ENCODE data around the gene ATF6.
"Not testable (repeated sequence)": the region's sequence is repeated elsewhere in the genome, so short reads cannot be mapped to it uniquely, and the experiment has no call there.

The ATF6 gene, protein sequence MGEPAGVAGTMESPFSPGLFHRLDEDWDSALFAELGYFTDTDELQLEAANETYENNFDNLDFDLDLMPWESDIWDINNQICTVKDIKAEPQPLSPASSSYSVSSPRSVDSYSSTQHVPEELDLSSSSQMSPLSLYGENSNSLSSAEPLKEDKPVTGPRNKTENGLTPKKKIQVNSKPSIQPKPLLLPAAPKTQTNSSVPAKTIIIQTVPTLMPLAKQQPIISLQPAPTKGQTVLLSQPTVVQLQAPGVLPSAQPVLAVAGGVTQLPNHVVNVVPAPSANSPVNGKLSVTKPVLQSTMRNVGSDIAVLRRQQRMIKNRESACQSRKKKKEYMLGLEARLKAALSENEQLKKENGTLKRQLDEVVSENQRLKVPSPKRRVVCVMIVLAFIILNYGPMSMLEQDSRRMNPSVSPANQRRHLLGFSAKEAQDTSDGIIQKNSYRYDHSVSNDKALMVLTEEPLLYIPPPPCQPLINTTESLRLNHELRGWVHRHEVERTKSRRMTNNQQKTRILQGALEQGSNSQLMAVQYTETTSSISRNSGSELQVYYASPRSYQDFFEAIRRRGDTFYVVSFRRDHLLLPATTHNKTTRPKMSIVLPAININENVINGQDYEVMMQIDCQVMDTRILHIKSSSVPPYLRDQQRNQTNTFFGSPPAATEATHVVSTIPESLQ

DNA sequence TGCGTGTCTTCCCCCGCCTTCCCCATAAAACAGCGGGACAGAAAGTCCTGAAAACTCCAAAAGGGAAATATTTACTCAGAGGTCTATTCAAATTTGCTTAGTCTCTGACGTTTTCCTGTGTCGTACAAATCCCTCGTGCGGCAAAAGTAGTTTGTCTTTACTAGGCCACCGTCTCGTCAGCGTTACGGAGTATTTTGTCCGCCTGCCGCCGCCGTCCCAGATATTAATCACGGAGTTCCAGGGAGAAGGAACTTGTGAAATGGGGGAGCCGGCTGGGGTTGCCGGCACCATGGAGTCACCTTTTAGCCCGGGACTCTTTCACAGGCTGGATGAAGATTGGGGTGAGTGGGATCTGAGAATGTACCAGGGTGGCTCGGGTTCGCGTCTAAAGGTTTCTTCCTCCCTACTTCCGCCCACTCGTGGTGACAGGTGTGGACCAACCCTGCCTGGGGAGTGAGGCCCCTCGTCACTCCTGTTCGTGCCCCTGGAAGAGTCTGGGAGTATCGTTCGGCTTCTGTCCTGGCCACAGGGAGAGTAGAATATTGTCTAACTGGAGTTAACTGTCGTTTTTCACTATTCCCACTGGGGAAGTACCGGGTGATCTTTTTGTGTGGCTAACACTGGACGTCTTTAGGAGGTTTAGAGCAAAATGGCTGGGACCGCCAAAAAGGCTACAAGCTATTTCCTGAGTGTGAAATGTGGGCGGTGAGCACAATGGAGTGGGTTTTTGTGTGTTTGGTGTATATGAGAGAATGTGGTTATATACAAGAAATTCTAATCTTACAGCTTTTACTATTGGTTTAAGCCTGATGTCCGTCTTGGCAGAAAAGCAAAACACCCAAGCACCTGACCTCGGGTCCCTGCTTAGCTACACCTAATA, at the start of gene ATF6:
Gene ATF6 (plus strand): TSS at position 219 of the 880 bp plus-strand sequence. CDS start 41 bp downstream, at position 260.
- peak; percentile 93 for DNase-seq (ENCODE audit: low spot score)

- DNase-seq (ENCODE audit: low spot score): peak; percentile 93
Measured at GRCh38 chr1:161718559-161719324, 47.4 kb upstream of the ATF6 start.

DNA sequence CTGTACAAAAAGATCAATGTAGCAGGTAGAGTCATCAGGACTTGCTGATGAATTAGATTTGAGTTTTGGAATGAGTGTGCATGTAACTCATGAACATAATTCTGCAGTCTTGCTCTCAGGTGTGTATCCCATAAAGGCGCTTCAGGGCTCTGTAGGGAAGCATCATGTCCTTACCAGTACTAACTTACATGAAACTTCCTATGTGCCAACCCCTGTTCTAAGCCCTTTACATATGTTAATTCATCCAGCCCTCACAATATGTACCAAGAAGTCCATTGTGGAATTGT, 46.9 kb upstream of the ATF6 start:
- DNase-seq (ENCODE audit: low spot score): no peak

- DNase-seq (ENCODE audit: low spot score): peak; percentile 39
Measured at GRCh38 chr1:161720422-161720821, 45.7 kb upstream of the ATF6 start.

DNA sequence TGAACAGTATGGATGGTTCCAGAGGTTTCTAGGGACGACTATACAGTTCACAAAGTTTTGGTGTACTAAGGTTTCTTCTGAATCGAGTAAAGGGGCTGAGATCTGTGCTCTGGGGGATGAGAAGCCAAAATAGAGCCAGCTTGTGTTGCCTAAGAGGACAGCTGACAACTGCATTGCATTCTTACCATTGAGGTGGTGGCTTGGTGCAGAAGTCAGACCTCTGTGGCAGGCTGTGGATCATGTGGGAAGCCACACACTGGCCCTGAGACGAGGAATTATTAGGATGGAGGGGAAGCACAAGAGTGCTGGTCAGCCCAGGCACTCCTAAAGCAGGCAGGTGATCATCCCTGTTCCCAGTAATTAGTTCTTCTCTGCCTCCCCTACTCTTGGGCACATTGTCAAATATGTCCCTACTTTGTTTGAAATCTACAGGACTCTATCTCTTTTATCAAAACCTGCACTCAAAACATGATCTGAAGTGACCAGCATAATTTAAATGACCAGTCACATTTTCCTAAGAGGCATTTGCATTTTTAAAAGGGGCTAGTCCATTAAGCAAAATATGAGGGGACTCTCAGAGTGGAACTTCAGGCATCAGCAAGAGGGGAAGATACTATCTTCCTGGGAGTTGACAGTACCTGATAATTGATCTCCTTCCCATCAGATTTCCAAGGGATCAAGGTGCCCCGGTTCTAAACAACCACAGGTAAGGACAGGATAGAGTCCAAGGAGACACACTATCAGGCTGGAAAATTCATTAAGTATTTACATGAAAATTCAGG, 45.0 kb upstream of the ATF6 start, which contains the start of gene FCRLB:
Gene FCRLB (plus strand): TSS at position 589 of the 782 bp plus-strand sequence. CDS start 1,129 bp downstream, outside the sequence.
- no peak for DNase-seq (ENCODE audit: low spot score)

DNA sequence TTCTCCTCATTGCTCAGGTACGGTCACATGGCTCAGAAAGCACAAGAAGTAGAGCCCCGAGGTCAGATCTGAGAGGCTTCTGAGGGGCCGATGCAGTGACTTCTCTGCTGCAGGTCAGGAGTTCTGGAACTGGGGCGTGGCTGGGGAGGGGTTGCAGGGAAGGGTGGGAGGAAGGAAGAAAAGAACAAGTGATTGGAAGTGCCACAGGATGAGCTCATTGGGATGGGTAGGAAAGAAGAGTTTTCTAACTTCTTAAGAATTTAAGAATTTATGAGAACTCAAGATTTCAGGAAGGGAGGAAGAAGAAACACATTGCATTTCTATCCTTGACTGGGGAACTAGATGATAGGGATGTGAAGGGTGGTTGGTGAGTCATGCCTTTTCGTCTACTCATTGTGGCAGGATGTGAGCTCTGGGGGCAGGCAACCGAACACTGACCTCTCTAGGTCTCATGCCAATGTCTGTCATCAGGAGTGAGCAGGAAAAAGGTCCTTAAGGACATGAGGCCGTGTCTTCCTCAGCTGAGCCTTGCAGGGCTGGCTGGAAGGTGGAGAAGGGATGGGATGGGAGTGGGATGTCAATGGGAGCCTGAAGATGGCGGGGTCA, 44.3 kb upstream of the ATF6 start:
- no peak for DNase-seq (ENCODE audit: low spot score)

- DNase-seq (ENCODE audit: low spot score): no peak
Measured at GRCh38 chr1:161722406-161722805, 43.7 kb upstream of the ATF6 start.

GRCh38 chr1:161723459-161724141, 42.5 kb upstream of the ATF6 start:
- no peak for DNase-seq (ENCODE audit: low spot score)

DNA sequence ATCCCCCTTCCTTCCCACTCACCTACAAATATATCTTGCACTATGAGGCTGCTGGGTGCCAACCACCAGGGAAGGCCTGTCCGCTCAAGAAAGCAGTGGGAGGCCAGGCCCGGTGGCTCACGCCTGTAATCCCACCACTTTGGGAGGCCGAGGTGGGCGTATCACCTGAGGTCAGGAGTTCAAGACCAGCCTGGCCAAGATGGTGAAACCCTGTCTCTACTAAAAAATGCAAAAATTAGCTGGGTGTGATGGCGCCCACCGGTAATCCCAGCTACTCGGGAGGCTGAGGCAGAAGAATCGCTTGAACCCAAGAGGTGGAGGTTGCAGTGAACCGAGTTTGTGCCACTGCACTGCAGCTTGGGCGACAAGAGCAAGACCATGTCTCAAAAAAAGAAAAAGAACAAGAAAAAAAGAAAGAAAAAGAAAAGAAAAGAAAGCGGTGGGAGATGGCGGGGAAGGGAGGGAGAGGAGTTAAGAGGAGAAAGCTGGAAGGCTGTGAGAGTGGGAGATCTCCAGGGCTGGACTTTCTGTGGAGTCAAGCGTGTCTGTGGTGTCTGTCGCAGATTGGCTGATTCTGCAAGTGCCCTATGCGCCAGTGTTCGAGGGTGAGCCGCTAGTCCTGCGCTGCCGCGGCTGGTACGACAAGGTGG, 40.7 kb upstream of the ATF6 start:
- not testable (repeated sequence) for DNase-seq (ENCODE audit: low spot score)

DNA sequence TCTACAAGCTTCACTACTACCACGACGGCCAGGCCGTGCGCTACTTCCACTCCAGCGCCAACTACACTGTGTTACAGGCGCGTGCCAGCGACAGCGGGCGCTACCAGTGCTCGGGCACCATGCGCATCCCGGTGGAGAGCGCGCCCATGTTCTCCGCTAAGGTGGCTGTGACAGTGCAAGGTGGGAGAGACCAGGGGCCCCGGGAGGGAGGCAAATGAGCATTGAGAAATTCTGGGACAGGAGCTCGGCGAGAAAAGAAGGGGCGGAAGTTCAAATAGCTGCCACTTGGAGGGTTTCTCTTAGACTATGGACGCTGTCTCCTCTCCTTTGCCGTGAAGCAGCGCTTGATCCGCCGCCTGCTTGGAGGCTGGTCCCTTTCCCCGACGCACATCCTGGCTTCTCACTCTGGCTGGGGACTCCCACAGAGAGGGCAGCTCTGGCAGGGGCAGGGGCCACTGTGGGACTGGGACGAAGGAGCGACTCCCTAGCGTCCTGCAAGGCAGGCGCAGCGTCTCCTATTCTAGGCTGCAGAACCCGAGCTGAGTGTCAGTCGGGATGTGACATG, 40.1 kb upstream of the ATF6 start:
- peak; percentile 73 for DNase-seq (ENCODE audit: low spot score)

- DNase-seq (ENCODE audit: low spot score): peak; percentile 86
Measured at GRCh38 chr1:161726473-161727255, 39.5 kb upstream of the ATF6 start.

- DNase-seq (ENCODE audit: low spot score): peak; percentile 67
Measured at GRCh38 chr1:161727256-161727924, 38.7 kb upstream of the ATF6 start.

DNA sequence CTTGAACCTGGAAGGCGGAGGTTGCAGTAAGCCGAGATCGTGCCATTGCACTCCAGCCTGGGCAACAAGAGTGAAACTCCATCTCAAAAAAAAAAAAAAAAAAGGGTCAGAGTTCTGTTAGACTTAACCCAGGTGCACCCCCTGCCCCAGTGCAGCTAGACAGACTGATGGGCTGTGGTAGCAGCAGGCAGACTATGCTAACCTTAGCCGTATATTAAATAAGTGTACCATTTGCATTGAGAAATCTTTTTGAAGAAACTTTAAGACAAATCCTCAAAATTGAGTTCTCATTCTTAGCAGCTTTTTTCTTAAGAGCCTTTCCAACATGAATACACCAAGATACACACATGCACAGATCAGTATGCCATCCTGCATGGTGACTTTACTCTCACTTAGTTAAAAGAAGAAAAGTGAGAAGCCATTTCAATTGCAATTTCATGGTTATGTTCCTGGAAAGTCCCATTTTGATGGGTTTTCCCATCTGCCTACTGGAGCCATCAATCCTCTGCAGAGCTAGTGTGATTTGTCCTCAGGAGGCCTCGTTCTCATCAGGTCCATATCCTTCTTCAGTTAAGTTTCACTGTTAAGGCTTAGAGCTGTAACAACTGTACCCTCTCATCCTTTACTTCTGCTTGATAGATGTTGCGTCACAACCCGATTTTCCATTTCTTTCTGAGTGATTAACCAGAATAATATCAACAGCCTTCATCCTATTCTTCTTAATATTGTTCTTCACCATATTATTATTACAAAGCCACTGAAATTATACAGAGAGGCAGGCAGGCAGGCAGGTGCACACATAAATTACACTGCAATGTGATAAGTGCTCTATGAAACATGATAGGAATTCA, 37.5 kb upstream of the ATF6 start:
- DNase-seq (ENCODE audit: low spot score): no peak

GRCh38 chr1:161730050-161730564, 36.0 kb upstream of the ATF6 start:
- DNase-seq (ENCODE audit: low spot score): no peak

- no peak for DNase-seq (ENCODE audit: low spot score)
Measured at GRCh38 chr1:161731241-161731640, 34.9 kb upstream of the ATF6 start.

- no peak for DNase-seq (ENCODE audit: low spot score)
Measured at GRCh38 chr1:161731981-161732718, 34.0 kb upstream of the ATF6 start.
